PC-9 (cell line): ENCODE data around the gene DHX58.

Experiments
- EZH2 ChIP-seq: fragments of 200-600 bp; sonication (generic); IDR thresholded peaks from 2 replicates; pipeline ENCODE4 v1.8.0; 2017; ENCODE audit warnings: antibody characterized with exemption, low read depth
- TF ChIP-seq, protein P1 (sequence below): fragments of 200-600 bp; sonication (generic); conservative IDR thresholded peaks from 2 replicates; pipeline ENCODE4 v1.6.1; 2017; ENCODE audit warnings: mixed run types, antibody characterized with exemption, mild to moderate bottlenecking, moderate library complexity

- TF ChIP-seq, protein P1, sequence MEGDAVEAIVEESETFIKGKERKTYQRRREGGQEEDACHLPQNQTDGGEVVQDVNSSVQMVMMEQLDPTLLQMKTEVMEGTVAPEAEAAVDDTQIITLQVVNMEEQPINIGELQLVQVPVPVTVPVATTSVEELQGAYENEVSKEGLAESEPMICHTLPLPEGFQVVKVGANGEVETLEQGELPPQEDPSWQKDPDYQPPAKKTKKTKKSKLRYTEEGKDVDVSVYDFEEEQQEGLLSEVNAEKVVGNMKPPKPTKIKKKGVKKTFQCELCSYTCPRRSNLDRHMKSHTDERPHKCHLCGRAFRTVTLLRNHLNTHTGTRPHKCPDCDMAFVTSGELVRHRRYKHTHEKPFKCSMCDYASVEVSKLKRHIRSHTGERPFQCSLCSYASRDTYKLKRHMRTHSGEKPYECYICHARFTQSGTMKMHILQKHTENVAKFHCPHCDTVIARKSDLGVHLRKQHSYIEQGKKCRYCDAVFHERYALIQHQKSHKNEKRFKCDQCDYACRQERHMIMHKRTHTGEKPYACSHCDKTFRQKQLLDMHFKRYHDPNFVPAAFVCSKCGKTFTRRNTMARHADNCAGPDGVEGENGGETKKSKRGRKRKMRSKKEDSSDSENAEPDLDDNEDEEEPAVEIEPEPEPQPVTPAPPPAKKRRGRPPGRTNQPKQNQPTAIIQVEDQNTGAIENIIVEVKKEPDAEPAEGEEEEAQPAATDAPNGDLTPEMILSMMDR = no peak
- TF ChIP-seq EZH2 = no peak
These were observed 47.4 kb upstream of the DHX58 start for GRCh38 chr17:42159796-42160530.
